Measurements from ENCODE around the gene AMOTL2.

The AMOTL2 gene

GRCh38 chr3:134339913-134340312 lies 34.3 kb downstream of the AMOTL2 start:
- no peak overlapping the region for H3K27ac ChIP-seq
- no peak for DNase-seq
- no peak overlapping the region for H3K4me3 ChIP-seq (ENCODE audit: low read depth, low read length)
- TF ChIP-seq CTCF (IDR thresholded peaks at IDR 0.05; ENCODE audit: low read depth, low read length) = no peak
- H3K36me3 ChIP-seq = no peaks in the 10 kb centered on the region
- no peaks in the 10 kb centered on the region for H3K9me3 ChIP-seq (ENCODE audit: severe bottlenecking)
- no peaks in the 10 kb centered on the region for H3K27me3 ChIP-seq (ENCODE audit: insufficient read depth, low read depth, severe bottlenecking)

- no peak overlapping the region for H3K4me3 ChIP-seq (ENCODE audit: low read depth, low read length)
- peak; percentile 50 for TF ChIP-seq CTCF (IDR thresholded peaks at IDR 0.05; ENCODE audit: low read depth, low read length)
- H3K27ac ChIP-seq = no peak overlapping the region
- H3K9me3 ChIP-seq (ENCODE audit: severe bottlenecking) = no peaks in the 10 kb centered on the region
- no peaks in the 10 kb centered on the region for H3K27me3 ChIP-seq (ENCODE audit: insufficient read depth, low read depth, severe bottlenecking)
- no peaks in the 10 kb centered on the region for H3K36me3 ChIP-seq
- DNase-seq = no peak
These were observed 34.9 kb downstream of the AMOTL2 start for GRCh38 chr3:134339331-134339730.

GRCh38 chr3:134338516-134339261 lies 35.6 kb downstream of the AMOTL2 start:
- Histone ChIP-seq H3K4me3 (ENCODE audit: low read depth, low read length) (no peak overlapping the region), H3K9me3 (ENCODE audit: severe bottlenecking) (no peaks in the 10 kb centered on the region), H3K36me3 (no peaks in the 10 kb centered on the region), H3K27me3 (ENCODE audit: insufficient read depth, low read depth, severe bottlenecking) (no peaks in the 10 kb centered on the region), H3K27ac (no peak overlapping the region)
- DNase-seq = no peak
- no peak for TF ChIP-seq CTCF (IDR thresholded peaks at IDR 0.05; ENCODE audit: low read depth, low read length)

GRCh38 chr3:134338201-134338512 lies 36.1 kb downstream of the AMOTL2 start:
- no peak for DNase-seq
- Histone ChIP-seq H3K36me3 (no peaks in the 10 kb centered on the region), H3K4me3 (ENCODE audit: low read depth, low read length) (no peak overlapping the region), H3K9me3 (ENCODE audit: severe bottlenecking) (no peaks in the 10 kb centered on the region), H3K27me3 (ENCODE audit: insufficient read depth, low read depth, severe bottlenecking) (no peaks in the 10 kb centered on the region), H3K27ac (no peak overlapping the region)
- TF ChIP-seq CTCF (IDR thresholded peaks at IDR 0.05; ENCODE audit: low read depth, low read length) = no peak

- H3K36me3 ChIP-seq = no peaks in the 10 kb centered on the region
- H3K27me3 ChIP-seq (ENCODE audit: insufficient read depth, low read depth, severe bottlenecking) = no peaks in the 10 kb centered on the region
- H3K9me3 ChIP-seq (ENCODE audit: severe bottlenecking) = no peaks in the 10 kb centered on the region
- DNase-seq = no peak
- no peak for TF ChIP-seq CTCF (IDR thresholded peaks at IDR 0.05; ENCODE audit: low read depth, low read length)
- H3K4me3 ChIP-seq (ENCODE audit: low read depth, low read length) = no peak overlapping the region
- H3K27ac ChIP-seq = no peak overlapping the region
These were observed 36.6 kb downstream of the AMOTL2 start for GRCh38 chr3:134337511-134338200.

All from WERI-Rb-1 (cell line).